ENCODE measurements around the gene BANF2.

DNA sequence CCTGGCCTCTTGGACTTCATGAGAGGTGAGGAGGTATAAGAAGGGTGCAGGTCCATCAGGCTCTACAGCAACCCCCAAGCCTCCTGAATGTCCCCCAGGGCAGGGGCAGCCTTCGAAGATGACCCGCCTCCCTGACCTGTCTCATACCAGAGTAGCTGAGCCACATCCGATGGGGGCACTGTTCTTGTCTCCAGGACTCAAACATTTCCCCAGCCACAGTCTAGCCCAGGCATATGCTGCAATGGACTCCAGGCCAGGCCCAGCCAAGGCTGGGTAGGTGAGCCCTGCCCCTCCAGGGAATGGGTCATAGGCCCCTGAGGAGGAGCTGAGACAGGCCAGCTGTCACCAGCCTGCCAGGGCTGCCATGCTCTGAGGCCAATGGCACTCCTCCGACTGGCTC, 65.3 kb downstream of the BANF2 start:
- TF ChIP-seq, protein P1, sequence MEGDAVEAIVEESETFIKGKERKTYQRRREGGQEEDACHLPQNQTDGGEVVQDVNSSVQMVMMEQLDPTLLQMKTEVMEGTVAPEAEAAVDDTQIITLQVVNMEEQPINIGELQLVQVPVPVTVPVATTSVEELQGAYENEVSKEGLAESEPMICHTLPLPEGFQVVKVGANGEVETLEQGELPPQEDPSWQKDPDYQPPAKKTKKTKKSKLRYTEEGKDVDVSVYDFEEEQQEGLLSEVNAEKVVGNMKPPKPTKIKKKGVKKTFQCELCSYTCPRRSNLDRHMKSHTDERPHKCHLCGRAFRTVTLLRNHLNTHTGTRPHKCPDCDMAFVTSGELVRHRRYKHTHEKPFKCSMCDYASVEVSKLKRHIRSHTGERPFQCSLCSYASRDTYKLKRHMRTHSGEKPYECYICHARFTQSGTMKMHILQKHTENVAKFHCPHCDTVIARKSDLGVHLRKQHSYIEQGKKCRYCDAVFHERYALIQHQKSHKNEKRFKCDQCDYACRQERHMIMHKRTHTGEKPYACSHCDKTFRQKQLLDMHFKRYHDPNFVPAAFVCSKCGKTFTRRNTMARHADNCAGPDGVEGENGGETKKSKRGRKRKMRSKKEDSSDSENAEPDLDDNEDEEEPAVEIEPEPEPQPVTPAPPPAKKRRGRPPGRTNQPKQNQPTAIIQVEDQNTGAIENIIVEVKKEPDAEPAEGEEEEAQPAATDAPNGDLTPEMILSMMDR (IDR thresholded peaks at IDR 0.05): no peak
- TF ChIP-seq POLR2A (IDR thresholded peaks at IDR 0.05): no peak
- TF ChIP-seq EP300 (IDR thresholded peaks at IDR 0.05): no peak
